GM12878 (cell line): ENCODE results near the gene ARHGAP26.

Experiments used
- CTCF ChIP-seq, 3 experiments: IDR thresholded peaks in 2 of 3; conservative IDR thresholded peaks in 1 of 3; 2 replicates each; pipeline ENCODE4 v1.5.1; 2011; ENCODE audit warnings: low read depth in 3 of 3, low read length in 3 of 3, mild to moderate bottlenecking in 3 of 3, control low read depth in 2 of 3, moderate library complexity in 2 of 3, inconsistent platforms in 1 of 3, mixed read lengths in 1 of 3; ENCODE audit not compliant: control insufficient read depth in 2 of 3, insufficient read depth in 1 of 3; ENCODE audit errors: extremely low read depth in 1 of 3
- HCFC1 ChIP-seq: fragments of 150-350 bp; IDR thresholded peaks from 2 replicates; pipeline ENCODE4 v1.6.1; 2014; ENCODE audit warnings: low read length
- POLR2A ChIP-seq: IDR thresholded peaks from 2 replicates; pipeline ENCODE4 v1.6.1; 2011; ENCODE audit warnings: low read depth, mild to moderate bottlenecking, low read length
- SIN3A ChIP-seq: IDR thresholded peaks from 2 replicates; pipeline ENCODE4 v1.6.1; 2012; ENCODE audit warnings: low read depth, low read length, improper control_type of control experiment
- SMC3 ChIP-seq: IDR thresholded peaks from 2 replicates; pipeline ENCODE4 v1.6.1; 2011; ENCODE audit warnings: low read length, improper control_type of control experiment, borderline replicate concordance
- SRF ChIP-seq, 2 experiments: IDR thresholded peaks; 2 replicates each; pipeline ENCODE4 v1.6.1; 2011; ENCODE audit warnings: low read depth in 2 of 2, low read length in 2 of 2, mild to moderate bottlenecking in 1 of 2, moderate library complexity in 1 of 2
- SUZ12 ChIP-seq: fragments of 200-600 bp; sonication (generic); IDR thresholded peaks from one replicate; pipeline ENCODE4 v1.6.1; 2018; ENCODE audit warnings: antibody characterized with exemption, mild to moderate bottlenecking; ENCODE audit not compliant: unreplicated experiment
- ZBTB33 ChIP-seq: fragments of 450-650 bp; IDR thresholded peaks from 2 replicates; pipeline ENCODE4 v1.6.1; 2017; ENCODE audit warnings: mild to moderate bottlenecking
- ZNF274 ChIP-seq: IDR thresholded peaks from one replicate; pipeline ENCODE4 v1.8.0; 2011; ENCODE audit not compliant: insufficient read length, insufficient read depth

- TF ChIP-seq POLR2A = no peak
- TF ChIP-seq CTCF (IDR thresholded peaks at IDR 0.05 in 2 of 3, conservative IDR thresholded peaks at IDR 0.05 in 1 of 3; ENCODE audit: control insufficient read depth in 2 of 3, extremely low read depth in 1 of 3, insufficient read depth in 1 of 3, low read depth in 3 of 3, low read length in 3 of 3) = no peak
- no peak for TF ChIP-seq ZBTB33
- no peak for TF ChIP-seq SRF (IDR thresholded peaks at IDR 0.05; ENCODE audit: low read depth in 2 of 2, low read length in 2 of 2)
- TF ChIP-seq ZNF274 = no peak
- TF ChIP-seq SMC3 = no peak
- TF ChIP-seq HCFC1 = no peak
- no peak for TF ChIP-seq SUZ12
- TF ChIP-seq SIN3A = no peak
These were observed 449.5 kb downstream of the ARHGAP26 start for GRCh38 chr5:143219696-143220095.
